Psoas muscle (tissue), 8 donors: Measurements from ENCODE around the gene CTSF. TPM values are rescaled to one million over a fixed set of nuclear protein-coding genes. Genes with fewer than 3 reads are reported as not detected.

Source experiments
- ATAC-seq, 4 donors: fragments of 200-7000 bp; cut with Tn5 transposase; one replicate each; pipeline ENCODE4 v1.9.1; 2020; ENCODE audit warnings: moderate library complexity in 3 of 4, mild to moderate bottlenecking in 2 of 4
- DNase-seq, 2 donors: peaks; one replicate each; pipeline ENCODE4 v3.0.0-alpha.2; 2020
- H3K27ac ChIP-seq: fragments of 200-600 bp; one replicate; pipeline ENCODE4 v1.8.0; 2022
- H3K27me3 ChIP-seq, 3 donors: fragments of 200-600 bp in 1 of 3; one replicate each; pipeline versions ENCODE4 v1.6.1 to v1.8.0; 2013 to 2022; ENCODE audit warnings: low read length in 2 of 3, mild to moderate bottlenecking in 2 of 3, moderate library complexity in 1 of 3; ENCODE audit not compliant: insufficient read depth in 3 of 3
- H3K36me3 ChIP-seq, 2 donors: fragments of 200-600 bp in 1 of 2; one replicate each; pipeline versions ENCODE4 v1.6.1 to v1.8.0; 2013 to 2022; ENCODE audit warnings: low read depth in 1 of 2, mild to moderate bottlenecking in 1 of 2, moderate library complexity in 1 of 2; ENCODE audit not compliant: insufficient read depth in 1 of 2
- H3K4me1 ChIP-seq: fragments of 200-600 bp; one replicate; pipeline ENCODE4 v1.8.0; 2022
- H3K4me3 ChIP-seq: fragments of 200-600 bp; one replicate; pipeline ENCODE4 v1.8.0; 2022; ENCODE audit warnings: mild to moderate bottlenecking
- H3K9me3 ChIP-seq: fragments of 200-600 bp; one replicate; pipeline ENCODE4 v1.8.0; 2022
- CTCF ChIP-seq: fragments of 200-600 bp; IDR thresholded peaks from one replicate; pipeline ENCODE4 v1.8.0; 2022; ENCODE audit warnings: antibody characterized with exemption
- WGBS, 3 donors: extraction: QIAGEN DNeasy Blood & Tissue Kit; methylation state at CpG; one replicate each; pipeline versions ENCODE4 v1.1.6 to v1.1.7; 2013; 5-methylcytosine and 5-hydroxymethylcytosine counted together
- intact Hi-C, 2 donors: fragments of 100-400 bp; cut with DNase I; formaldehyde crosslinking; loops; one replicate each; pipeline versions ENCODE4 v1.11.0 to v1.14.2; 2022
- polyA plus RNA-seq, 3 donors: library from polyadenylated mRNA; stranded (reverse); fragments of 200-250 nt; gene quantifications; one replicate each; pipeline ENCODE4 v1.2.3, GENCODE V29; 2013
- total RNA-seq, 4 donors: library from RNA; stranded (reverse); fragmentation: NEBNext Ultra II Directional in 2 of 4; extraction: Animal tissue kit (Norgen Biotek cat#: 25700) in 2 of 4; gene quantifications; one replicate each; pipeline versions ENCODE4 v1.2.1 to v1.2.4, GENCODE V29; 2021 to 2023
- donor health status: healthy with polysubstance abuse.
- donor health status: DM: no; HTN: no; CAD: no; lungs with moderate emphysema.
- donor health status: Bipolar disorder and iron deficiency.
- donor health status: healthy.
- donor health status: DM: yes; HTN: yes; CAD: no.
- donor health status: DM: no; HTN: no; CAD: no.
- donor health status: DM: no; HTN: no; CAD: no.
- donor health status: DM: yes; HTN: yes; CAD: no.

The CTSF gene
- total and polyA plus RNA-seq, 7 donors, result 16.5 to 79.0 (median 31.8) TPM

- Histone ChIP-seq H3K9me3 (no peaks in the 10 kb centered on the region), H3K4me3 (no peak overlapping the region), H3K36me3 (peaks cover 0 to 49% of the 10 kb centered on the region in 2 donors), H3K27me3 (no peaks in the 10 kb centered on the region), H3K4me1 (peaks cover 4% of the 10 kb centered on the region), H3K27ac (no peak overlapping the region)
- intact Hi-C loops, result no loop called here
- no peak for TF ChIP-seq CTCF
- no peak for DNase-seq
- 66 to 79% (median 67%) methylated on average over 14 of the region's 14 CpGs for WGBS, 3 donors
- ATAC-seq, result no peak
Measured at GRCh38 chr11:66561178-66561974, 7.0 kb downstream of the CTSF start.

GRCh38 chr11:66559866-66560676 is 8.3 kb downstream of the CTSF start:
- DNase-seq, result no peak
- H3K36me3 ChIP-seq, result peaks cover 0 to 36% of the 10 kb centered on the region in 2 donors
- H3K27me3 ChIP-seq, result no peaks in the 10 kb centered on the region
- ATAC-seq, result peak in 3 of 4 donors; percentile 8 to 16 (median 15)
- no peak for TF ChIP-seq CTCF
- no peaks in the 10 kb centered on the region for H3K9me3 ChIP-seq
- H3K27ac ChIP-seq, result no peak overlapping the region
- H3K4me1 ChIP-seq, result peaks cover 4% of the 10 kb centered on the region
- WGBS, 3 donors, result 73 to 75% (median 74%) methylated on average over 27 of the region's 27 CpGs
- H3K4me3 ChIP-seq, result no peak overlapping the region
- intact Hi-C loops, result no loop called here

GRCh38 chr11:66559142-66559865 is 9.1 kb downstream of the CTSF start:
- ATAC-seq (peak; percentile 39 to 60 (median 51)), DNase-seq (peak; percentile 53 to 70)
- H3K9me3 ChIP-seq, result no peaks in the 10 kb centered on the region
- H3K4me1 ChIP-seq, result peaks cover 4% of the 10 kb centered on the region
- H3K36me3 ChIP-seq, result peaks cover 0 to 28% of the 10 kb centered on the region in 2 donors
- H3K4me3 ChIP-seq, result peak overlapping the region; percentile 6
- no peak overlapping the region for H3K27ac ChIP-seq
- WGBS, 3 donors, result 15 to 26% (median 17%) methylated on average over 37 to 50 of the region's 50 CpGs
- H3K27me3 ChIP-seq, result no peaks in the 10 kb centered on the region
- no peak for TF ChIP-seq CTCF
- intact Hi-C loops, result no loop called here

DNA sequence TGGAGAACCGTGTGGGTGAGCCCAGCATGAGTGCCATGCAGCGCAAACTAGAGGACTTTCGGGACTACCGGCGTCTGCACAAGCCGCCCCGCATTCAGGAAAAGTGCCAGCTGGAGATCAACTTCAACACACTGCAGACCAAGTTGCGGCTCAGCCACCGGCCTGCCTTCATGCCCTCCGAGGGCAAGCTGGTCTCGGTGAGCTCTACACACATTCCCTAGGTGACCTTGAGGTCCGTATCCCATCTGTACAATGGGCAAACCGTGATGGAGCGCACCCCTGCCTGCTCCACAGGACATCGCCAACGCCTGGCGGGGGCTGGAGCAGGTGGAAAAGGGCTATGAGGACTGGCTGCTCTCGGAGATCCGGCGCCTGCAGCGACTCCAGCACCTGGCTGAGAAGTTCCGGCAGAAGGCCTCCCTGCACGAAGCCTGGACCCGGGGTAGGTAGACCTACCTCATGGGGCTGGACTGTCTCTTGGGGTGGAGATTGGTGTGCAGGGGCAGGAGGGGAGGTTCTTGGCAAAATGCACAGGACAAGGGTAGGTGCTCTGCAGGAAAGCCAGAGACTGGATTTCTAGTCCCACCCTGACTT is 10.6 kb downstream of the CTSF start:
- no peak for ATAC-seq
- no peak for TF ChIP-seq CTCF
- intact Hi-C loops, result no loop called here
- Histone ChIP-seq H3K27me3 (no peaks in the 10 kb centered on the region), H3K27ac (no peak overlapping the region), H3K4me3 (no peak overlapping the region), H3K4me1 (peaks cover 4% of the 10 kb centered on the region), H3K36me3 (peaks cover 0 to 14% of the 10 kb centered on the region in 2 donors), H3K9me3 (no peaks in the 10 kb centered on the region)
- 71 to 85% (median 76%) methylated on average over 24 of the region's 24 CpGs for WGBS, 3 donors
- no peak for DNase-seq
